Hepatocyte (in vitro differentiated cells): Measurements from ENCODE around the gene ACTR3C.
"Not testable (repeated sequence)": the region's sequence is repeated elsewhere in the genome, so short reads cannot be mapped to it uniquely, and the experiment has no call there.

ENCODE experiments used
- CTCF ChIP-seq: fragments of 200-600 bp; sonication (generic); IDR thresholded peaks from 2 replicates; pipeline ENCODE4 v1.5.1; 2016; ENCODE audit warnings: antibody characterized with exemption, mild to moderate bottlenecking; ENCODE audit not compliant: poor library complexity
- EZH2 ChIP-seq: fragments of 200-600 bp; sonication (generic); IDR thresholded peaks from 2 replicates; pipeline ENCODE4 v1.6.1; 2016; ENCODE audit warnings: antibody characterized with exemption, mild to moderate bottlenecking, borderline replicate concordance
- EZH2phosphoT487 ChIP-seq: fragments of 200-600 bp; sonication (generic); IDR thresholded peaks from one replicate; pipeline ENCODE4 v1.6.1; 2018; ENCODE audit warnings: antibody characterized with exemption, mild to moderate bottlenecking, low read depth, moderate library complexity; ENCODE audit not compliant: unreplicated experiment, severe bottlenecking

DNA sequence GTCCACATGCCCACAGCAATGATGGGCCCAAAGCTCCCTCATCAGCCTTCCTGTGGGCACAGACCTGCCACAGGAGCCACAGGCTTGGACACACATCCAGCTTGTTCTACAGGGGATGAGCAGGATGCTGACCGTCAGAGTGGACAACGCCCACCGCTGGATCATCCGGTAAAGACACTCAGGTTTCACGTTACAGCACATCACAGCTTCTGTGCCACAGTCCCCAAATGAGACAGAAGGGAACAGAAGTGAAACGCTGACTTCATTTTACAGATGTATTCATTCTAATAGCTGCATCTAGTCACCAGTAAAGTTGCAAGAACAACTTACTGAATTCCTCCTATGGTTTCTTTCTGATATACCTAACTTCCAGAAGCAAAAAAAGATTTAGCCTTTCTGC is 33.0 kb downstream of the ACTR3C start:
- not testable (repeated sequence) for TF ChIP-seq CTCF, EZH2, EZH2phosphoT487
